ENCODE results near the gene PKDCC. TPM values are rescaled to one million over a fixed set of nuclear protein-coding genes. Genes with fewer than 3 reads are reported as not detected.

Gene PKDCC
- total and polyA plus RNA-seq, 2 of the 8 experiments (the other 6 are each of a cell fraction or from before 2014, with no cell fraction given): 49.9 to 80.1 TPM

GRCh38 chr2:42050703-42051542, 3.1 kb downstream of the PKDCC start (continued):
- TF ChIP-seq BRCA1 (IDR thresholded peaks at IDR 0.05; ENCODE audit: low read depth, low read length): no peak
- TF ChIP-seq FOSL1 (IDR thresholded peaks at IDR 0.05; ENCODE audit: insufficient read depth, low read depth, low read length): no peak
- no peak for TF ChIP-seq POLR2AphosphoS5 (IDR thresholded peaks at IDR 0.05; ENCODE audit: low read depth, low read length)
- TF ChIP-seq TAF1 (IDR thresholded peaks at IDR 0.05; ENCODE audit: low read depth, low read length): no peak
